Motor neuron (in vitro differentiated cells): ENCODE measurements around the gene ALG12. TPM values are rescaled to one million over a fixed set of nuclear protein-coding genes. Genes with fewer than 3 reads are reported as not detected.

Experiments used
- ATAC-seq, 8 experiments: fragments of 200-7000 bp; cut with Tn5 transposase; replicated peaks in 6 of 8; 2 replicates each; pipeline ENCODE4 v1.8.0; 2021; ENCODE audit warnings: mild to moderate bottlenecking in 8 of 8, moderate library complexity in 8 of 8
- H3K27ac ChIP-seq, 2 donors: fragments of 250-450 bp; sonication (Bioruptor Pico); 2 replicates each; pipeline ENCODE4 v1.9.0; 2021; ENCODE audit warnings: antibody characterized with exemption in 2 of 2, mild to moderate bottlenecking in 2 of 2, moderate library complexity in 1 of 2
- H3K4me1 ChIP-seq, 2 donors: fragments of 250-450 bp; sonication (Bioruptor Pico); replicated peaks in 1 of 2; 2 replicates each; pipeline ENCODE4 v1.6.1; 2021; ENCODE audit warnings: antibody characterized with exemption in 2 of 2, mild to moderate bottlenecking in 2 of 2, moderate library complexity in 1 of 2
- H3K4me3 ChIP-seq, 5 donors: fragments of 250-450 bp; sonication (Bioruptor Pico); 2 replicates each; pipeline ENCODE4 v1.9.0; 2021; ENCODE audit warnings: antibody characterized with exemption in 5 of 5, mild to moderate bottlenecking in 5 of 5, moderate library complexity in 4 of 5
- WGBS, 10 experiments: fragments of 450-650 bp; shearing (Covaris generic); methylation state at CpG; one replicate each; pipeline ENCODE4 v1.0.0; 2022; 5-methylcytosine and 5-hydroxymethylcytosine counted together
- in situ Hi-C, 9 experiments: fragments of 400-800 bp; cut with MboI; loops; one replicate each; pipeline ENCODE4 v1.15.0; 2021; ENCODE audit warnings: low sequenced_read_pairs in 9 of 9, low pct_unique_long_range_greater_than_20kb in 2 of 9; ENCODE audit not compliant: unreplicated experiment in 9 of 9
- total RNA-seq, 8 experiments: library from RNA; unstranded; fragments of 300-600 nt; gene quantifications; 2 replicates each; pipeline versions ENCODE4 v1.2.3 to v1.2.4, GENCODE V29; 2022

ALG12 gene
- total RNA-seq, 8 experiments from 2014 or later = 4.8 to 13.1 (median 9.7) TPM

- WGBS, 10 experiments = 88 to 100% (median 89%) methylated on average over 1 to 7 of the region's 14 CpGs; no CpG with 5 or more reads in 7 of the 10 experiments
- in situ Hi-C loops = loop anchor here in 1 of 9 experiments (25.0 kb wide), 1 partner anchor 120 kb away; no protein-coding TSS in a partner anchor
- H3K27ac ChIP-seq = no peak overlapping the region
- H3K4me1 ChIP-seq = no peaks in the 10 kb centered on the region
- no peak for ATAC-seq
- no peak overlapping the region for H3K4me3 ChIP-seq
These were observed 11.4 kb downstream of the ALG12 start for GRCh38 chr22:49906799-49907290.

GRCh38 chr22:49906071-49906798 is 12.0 kb downstream of the ALG12 start:
- 83 to 100% (median 94%) methylated on average over 1 to 8 of the region's 28 CpGs; no CpG with 5 or more reads in 5 of the 10 experiments for WGBS, 10 experiments
- ATAC-seq = no peak
- in situ Hi-C loops = loop anchor here in 1 of 9 experiments (25.0 kb wide), 1 partner anchor 119 kb away; no protein-coding TSS in a partner anchor
- Histone ChIP-seq H3K27ac (no peak overlapping the region), H3K4me3 (no peak overlapping the region), H3K4me1 (no peaks in the 10 kb centered on the region)

GRCh38 chr22:49905465-49905864 is 12.8 kb downstream of the ALG12 start:
- WGBS, 10 experiments = 86 to 100% (median 93%) methylated on average over 2 to 14 of the region's 18 CpGs; no CpG with 5 or more reads in 3 of the 10 experiments
- Histone ChIP-seq H3K4me3 (no peak overlapping the region), H3K27ac (no peak overlapping the region), H3K4me1 (no peaks in the 10 kb centered on the region)
- in situ Hi-C loops = loop anchor here in 1 of 9 experiments (25.0 kb wide), 1 partner anchor 118 kb away; no protein-coding TSS in a partner anchor
- no peak for ATAC-seq

- ATAC-seq = no peak
- Histone ChIP-seq H3K4me3 (no peak overlapping the region), H3K4me1 (no peaks in the 10 kb centered on the region), H3K27ac (no peak overlapping the region)
- in situ Hi-C loops = loop anchor here in 1 of 9 experiments (25.0 kb wide), 1 partner anchor 117 kb away; no protein-coding TSS in a partner anchor
- WGBS, 10 experiments = no CpG with 5 or more reads among the region's 11 CpGs
These were observed 14.2 kb downstream of the ALG12 start for GRCh38 chr22:49904040-49904369.

GRCh38 chr22:49903322-49904039 is 14.8 kb downstream of the ALG12 start:
- 100% methylated on average over 1 of the region's 17 CpGs; no CpG with 5 or more reads in 9 of the 10 experiments for WGBS, 10 experiments
- no peak for ATAC-seq
- H3K4me1 ChIP-seq = no peaks in the 10 kb centered on the region
- no peak overlapping the region for H3K27ac ChIP-seq
- in situ Hi-C loops = loop anchor here in 1 of 9 experiments (25.0 kb wide), 1 partner anchor 116 kb away; no protein-coding TSS in a partner anchor
- H3K4me3 ChIP-seq = no peak overlapping the region

- in situ Hi-C loops = loop anchor here in 1 of 9 experiments (25.0 kb wide), 1 partner anchor 114 kb away; no protein-coding TSS in a partner anchor
- H3K27ac ChIP-seq = no peak overlapping the region
- no peak for ATAC-seq
- 82 to 100% (median 100%) methylated on average over 1 to 2 of the region's 11 CpGs; no CpG with 5 or more reads in 4 of the 10 experiments for WGBS, 10 experiments
- no peak overlapping the region for H3K4me3 ChIP-seq
- H3K4me1 ChIP-seq = no peaks in the 10 kb centered on the region
These were observed 16.8 kb downstream of the ALG12 start for GRCh38 chr22:49901457-49901856.

DNA sequence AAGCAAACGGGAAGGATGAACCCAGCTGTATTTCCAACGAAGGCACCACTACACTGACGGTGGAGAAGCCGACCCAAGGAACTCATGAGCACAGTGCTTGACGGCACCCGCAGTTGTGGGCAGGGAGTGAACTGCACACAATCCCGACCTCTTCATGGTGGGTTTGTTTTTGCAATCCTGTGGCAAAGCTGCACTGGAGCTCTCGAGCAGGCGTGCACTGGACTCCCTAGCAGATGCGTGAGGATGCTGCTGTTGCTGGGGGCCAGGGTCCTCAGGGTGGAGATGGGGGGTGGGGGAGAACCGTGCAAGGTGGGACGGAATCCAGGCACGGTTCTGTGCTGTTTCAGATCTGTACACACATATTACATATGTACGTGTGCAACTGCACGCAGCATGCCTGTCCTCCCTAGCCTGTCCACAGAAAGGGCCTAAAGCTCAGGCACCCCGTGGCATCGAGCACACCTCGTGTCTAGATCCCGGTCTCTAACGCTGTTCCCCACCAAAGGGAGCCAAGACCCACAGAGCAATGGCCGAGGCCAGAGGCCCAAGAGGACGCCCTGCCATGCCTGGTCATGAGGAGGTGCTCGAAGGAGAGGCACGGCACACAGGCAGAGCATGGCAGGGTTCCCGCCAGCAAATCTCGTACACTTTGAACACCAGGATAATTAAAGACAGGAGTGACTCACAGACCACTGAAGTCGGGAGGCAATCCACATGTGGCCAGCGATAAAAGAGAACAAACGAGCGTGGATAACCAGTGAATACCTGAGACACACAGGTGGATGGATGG is 17.6 kb downstream of the ALG12 start:
- Histone ChIP-seq H3K4me1 (no peaks in the 10 kb centered on the region), H3K4me3 (no peak overlapping the region), H3K27ac (no peak overlapping the region)
- in situ Hi-C loops = loop anchor here in 1 of 9 experiments (25.0 kb wide), 1 partner anchor 113 kb away; no protein-coding TSS in a partner anchor
- ATAC-seq = no peak
- WGBS, 10 experiments = 30 to 87% (median 69%) methylated on average over 2 to 9 of the region's 30 CpGs; no CpG with 5 or more reads in 6 of the 10 experiments

DNA sequence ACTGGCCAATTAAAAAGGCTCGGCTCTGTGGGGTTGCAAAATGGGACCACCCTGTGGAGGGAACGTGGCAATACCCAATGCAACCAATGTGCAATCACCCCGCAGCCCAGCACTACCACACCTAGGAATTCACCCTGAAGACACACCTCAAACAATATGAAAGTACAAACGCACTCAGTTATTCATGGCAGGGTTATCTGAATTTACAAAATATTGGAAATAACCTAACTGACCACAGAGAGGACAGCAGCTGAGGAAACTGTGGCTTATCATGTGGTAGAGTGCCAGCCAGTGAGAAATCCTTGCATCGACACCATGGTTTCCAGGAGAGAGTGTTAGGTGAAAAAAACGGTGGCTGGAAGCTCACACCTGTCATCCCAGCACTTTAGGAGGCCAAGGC is 18.7 kb downstream of the ALG12 start:
- in situ Hi-C loops = no loop called here
- no peak for ATAC-seq
- WGBS, 10 experiments = 83 to 100% (median 100%) methylated on average over 1 to 3 of the region's 6 CpGs; no CpG with 5 or more reads in 3 of the 10 experiments
- H3K27ac ChIP-seq = no peak overlapping the region
- no peaks in the 10 kb centered on the region for H3K4me1 ChIP-seq
- no peak overlapping the region for H3K4me3 ChIP-seq

DNA sequence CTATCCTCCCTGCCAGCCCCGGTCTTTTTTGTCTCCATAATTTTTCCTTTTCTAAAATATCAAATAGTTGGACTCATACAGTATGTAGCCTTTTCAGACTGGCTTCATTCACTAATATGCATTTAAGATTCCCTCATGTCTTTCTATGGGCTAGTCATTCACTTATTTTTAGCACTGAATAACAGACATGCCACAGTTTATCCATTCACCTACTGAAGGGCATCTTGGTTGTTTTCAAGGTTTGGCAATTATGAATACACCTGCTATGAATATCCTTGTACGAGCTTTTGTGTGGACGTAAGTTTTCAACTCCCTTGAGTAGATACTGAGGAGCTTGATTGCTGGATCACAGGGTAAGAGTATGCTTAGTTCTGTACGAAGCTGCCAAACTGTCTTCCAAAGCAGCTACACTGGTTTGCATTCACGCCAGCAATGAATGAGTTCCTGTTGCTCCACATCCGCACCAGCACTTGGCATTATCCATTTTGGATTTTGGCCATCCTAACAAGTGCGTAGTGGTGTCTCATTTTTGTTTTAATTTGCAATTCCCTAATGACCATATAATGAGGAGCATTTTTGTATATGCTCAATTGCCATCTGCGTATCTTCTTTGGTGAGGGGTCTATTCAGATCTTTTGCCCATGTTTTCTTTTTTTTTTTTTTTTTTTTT is 21.1 kb downstream of the ALG12 start:
- Histone ChIP-seq H3K27ac (no peak overlapping the region), H3K4me1 (no peaks in the 10 kb centered on the region), H3K4me3 (no peak overlapping the region)
- no peak for ATAC-seq
- in situ Hi-C loops = no loop called here
- WGBS, 10 experiments = 79 to 100% (median 95%) methylated on average over 2 to 8 of the region's 8 CpGs

GRCh38 chr22:49896201-49896600 is 22.0 kb downstream of the ALG12 start:
- Histone ChIP-seq H3K4me3 (no peak overlapping the region), H3K27ac (no peak overlapping the region), H3K4me1 (no peaks in the 10 kb centered on the region)
- 66 to 100% (median 100%) methylated on average over 1 to 5 of the region's 5 CpGs; no CpG with 5 or more reads in 2 of the 10 experiments for WGBS, 10 experiments
- no peak for ATAC-seq
- in situ Hi-C loops = no loop called here

GRCh38 chr22:49894322-49895054 is 23.8 kb downstream of the ALG12 start:
- in situ Hi-C loops = no loop called here
- H3K27ac ChIP-seq = no peak overlapping the region
- H3K4me3 ChIP-seq = no peak overlapping the region
- ATAC-seq = peak in 3 of 8 experiments; percentile 52 to 95 (median 95)
- H3K4me1 ChIP-seq = no peaks in the 10 kb centered on the region
- 12 to 100% (median 84%) methylated on average over 1 to 3 of the region's 8 CpGs; no CpG with 5 or more reads in 4 of the 10 experiments for WGBS, 10 experiments
